ENCODE measurements around the gene NSUN3.

Gene NSUN3

DNA sequence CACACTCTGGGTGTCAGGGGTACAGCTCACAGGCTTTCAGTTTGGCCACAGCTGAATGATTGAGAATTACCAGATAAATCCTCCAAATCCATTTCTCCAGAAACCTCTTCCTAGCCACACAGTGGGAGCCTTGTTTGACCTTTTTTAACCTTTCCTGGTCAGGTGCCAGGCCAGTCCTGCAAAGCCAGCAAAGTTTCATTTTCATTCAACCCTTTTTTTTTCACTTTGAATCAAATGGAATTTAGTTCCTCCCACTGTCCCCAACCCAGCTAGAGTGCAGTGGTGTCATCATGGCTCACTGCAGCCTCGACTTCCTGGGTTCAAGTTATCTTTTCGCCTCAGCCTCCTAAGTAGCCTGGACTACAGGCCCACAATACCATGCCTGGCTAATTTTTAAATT lies 67.8 kb downstream of the NSUN3 start:
- no peak for DNase-seq (ENCODE audit: low spot score)

DNA sequence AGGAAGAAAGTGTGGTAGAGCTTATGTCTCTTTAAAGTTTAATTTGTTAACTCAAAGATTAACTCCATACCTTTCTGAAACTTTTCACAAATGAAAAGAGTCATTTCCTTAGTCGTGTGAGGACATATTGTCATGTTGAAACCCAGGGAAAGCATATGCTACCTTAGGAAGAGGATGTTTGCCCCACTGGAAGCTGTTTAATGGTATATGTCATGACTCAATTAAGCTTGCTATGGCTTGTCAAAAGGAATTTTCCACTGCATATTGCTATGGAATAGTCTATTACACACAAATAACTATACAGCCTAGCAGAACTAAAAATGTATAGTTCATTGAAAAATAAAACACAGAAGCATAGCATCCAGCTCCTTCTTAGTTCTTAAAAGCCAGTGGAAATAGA lies 69.9 kb downstream of the NSUN3 start:
- DNase-seq (ENCODE audit: low spot score), result peak; percentile 8

DNA sequence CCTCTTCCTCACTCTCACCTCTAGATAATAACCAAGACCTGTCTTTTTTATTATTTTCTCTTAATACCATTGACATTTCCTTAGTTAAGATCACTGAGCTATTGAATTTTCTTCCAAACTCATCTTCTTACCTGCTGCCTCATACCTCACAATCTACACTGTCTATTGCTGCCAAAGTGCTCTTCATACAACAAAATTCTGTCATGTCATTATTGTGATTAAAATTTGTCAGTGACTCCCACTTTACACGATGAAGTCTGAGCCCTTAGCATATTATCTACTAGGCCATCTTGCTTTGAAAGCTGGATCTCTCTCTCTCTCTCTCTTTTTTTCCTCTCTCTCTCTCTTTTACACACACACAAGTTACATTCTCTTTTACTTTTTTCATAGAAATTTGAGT lies 73.3 kb downstream of the NSUN3 start:
- no peak for DNase-seq (ENCODE audit: low spot score)

DNA sequence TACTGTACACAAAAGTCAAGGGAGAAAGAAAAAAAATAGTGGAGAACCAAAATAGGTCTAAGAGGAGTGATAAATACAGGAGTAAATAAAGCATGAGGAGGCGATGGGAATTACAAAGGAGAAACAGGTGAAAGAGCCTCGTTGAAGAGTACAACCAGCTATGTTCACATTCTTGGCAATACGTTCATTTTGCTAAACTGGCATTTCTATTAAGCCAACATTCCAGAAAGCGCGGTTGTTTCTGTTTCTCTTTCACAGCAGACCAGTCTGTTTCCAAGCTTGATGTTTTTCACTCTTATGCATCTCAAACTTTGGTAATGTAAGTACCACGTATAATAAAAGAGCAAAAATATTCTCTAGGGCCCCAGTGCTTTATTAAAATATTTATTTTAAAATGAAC lies 74.5 kb downstream of the NSUN3 start:
- DNase-seq (ENCODE audit: low spot score), result no peak

- no peak for DNase-seq (ENCODE audit: low spot score)
Measured at GRCh38 chr3:94146455-94146854, 83.6 kb downstream of the NSUN3 start.

DNA sequence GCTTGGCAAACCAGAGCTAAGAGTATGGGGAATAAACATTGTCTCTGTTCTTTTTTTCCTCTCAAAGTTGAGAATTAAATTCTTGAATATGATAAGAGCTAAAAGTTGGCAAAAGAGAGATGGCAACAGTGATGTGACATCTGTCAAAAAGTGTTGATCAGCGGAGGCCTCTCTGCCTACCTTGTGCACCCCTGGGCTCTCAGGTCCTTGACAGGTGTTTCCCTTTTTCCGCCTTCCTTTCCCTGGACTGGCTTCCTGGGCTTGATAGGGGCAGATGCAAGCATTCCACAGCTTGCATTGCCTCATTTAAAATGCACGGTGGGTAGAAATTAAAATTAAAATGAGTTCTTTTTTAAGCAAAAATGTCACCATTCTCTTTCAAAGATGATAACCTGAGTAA lies 84.2 kb downstream of the NSUN3 start:
- no peak for DNase-seq (ENCODE audit: low spot score)

GRCh38 chr3:94150113-94150512 lies 87.3 kb downstream of the NSUN3 start:
- DNase-seq (ENCODE audit: low spot score), result no peak

DNA sequence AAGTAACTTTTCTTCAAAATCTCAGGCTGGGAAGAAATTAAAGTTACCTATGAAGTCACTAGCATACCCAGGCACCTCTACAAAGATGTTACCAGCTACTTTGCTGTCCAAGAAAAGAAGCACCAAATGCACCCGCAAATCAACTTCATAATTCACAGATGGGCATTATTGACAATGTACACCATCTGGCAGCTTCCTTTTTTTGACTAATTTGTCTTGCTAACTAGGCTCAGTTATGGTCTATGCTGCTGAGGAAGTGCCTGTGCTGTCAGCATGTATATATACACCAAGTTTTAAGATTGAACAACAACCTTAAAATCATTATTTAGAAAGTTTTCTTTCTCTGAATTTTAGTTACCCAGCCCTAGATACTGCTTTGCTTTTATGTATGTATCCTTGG lies 93.8 kb downstream of the NSUN3 start:
- DNase-seq (ENCODE audit: low spot score), result no peak

DNA sequence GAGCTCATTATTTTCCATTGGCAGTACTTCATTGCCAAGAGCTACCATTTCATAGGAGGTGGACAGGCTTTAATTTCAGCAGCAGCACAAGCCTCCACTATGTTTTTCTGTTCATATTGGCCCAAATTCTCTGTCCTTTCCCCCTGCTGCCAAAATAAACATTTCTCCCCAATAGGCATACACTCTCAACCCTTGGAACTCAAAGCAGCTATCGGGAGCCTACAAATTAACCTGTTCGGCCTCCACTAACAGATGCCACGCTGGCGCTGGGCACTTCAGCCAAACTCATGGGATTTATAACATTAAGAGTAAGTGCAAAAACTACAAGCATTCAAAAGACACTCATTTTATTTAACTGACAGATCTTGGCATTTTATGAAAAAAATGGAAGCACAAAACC lies 95.7 kb downstream of the NSUN3 start:
- DNase-seq (ENCODE audit: low spot score), result no peak

DNA sequence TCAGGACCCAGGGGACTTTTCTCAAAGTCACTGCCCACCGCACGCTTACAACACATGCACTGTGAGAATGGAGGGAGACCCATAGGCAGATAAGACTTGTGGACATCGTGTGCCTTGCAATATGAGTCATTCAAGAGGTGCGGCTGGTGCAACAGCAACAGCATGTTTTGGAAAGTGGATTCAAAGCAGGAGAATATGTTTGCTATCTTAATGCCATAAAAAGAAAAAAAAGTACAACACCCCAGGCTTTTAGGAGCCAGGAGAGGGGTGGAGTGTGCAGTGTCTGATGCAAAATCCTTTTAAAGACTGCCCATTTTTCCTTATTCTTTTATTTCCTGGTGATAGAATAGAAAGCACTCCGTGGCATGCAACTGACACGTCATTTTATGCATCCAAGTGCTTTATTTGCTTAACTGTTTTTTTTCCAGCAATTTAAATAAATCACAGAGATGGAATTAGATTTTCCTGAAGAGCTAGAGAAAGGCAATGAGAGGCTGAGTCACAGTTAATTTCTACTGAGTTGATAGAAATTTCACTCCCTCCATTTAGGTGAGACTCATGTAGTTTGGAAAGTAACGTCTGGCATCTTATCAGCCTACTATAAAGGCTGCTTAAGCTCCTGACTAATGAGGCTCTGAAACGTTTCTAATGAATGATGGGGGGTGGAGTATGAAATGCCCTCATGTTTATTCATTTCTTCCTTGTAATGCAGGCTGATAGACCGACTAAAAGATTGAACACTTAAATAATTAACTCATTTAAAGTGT lies 96.4 kb downstream of the NSUN3 start:
- DNase-seq (ENCODE audit: low spot score), result no peak

- no peak for DNase-seq (ENCODE audit: low spot score)
Measured at GRCh38 chr3:94162700-94163099, 99.8 kb downstream of the NSUN3 start.

DNA sequence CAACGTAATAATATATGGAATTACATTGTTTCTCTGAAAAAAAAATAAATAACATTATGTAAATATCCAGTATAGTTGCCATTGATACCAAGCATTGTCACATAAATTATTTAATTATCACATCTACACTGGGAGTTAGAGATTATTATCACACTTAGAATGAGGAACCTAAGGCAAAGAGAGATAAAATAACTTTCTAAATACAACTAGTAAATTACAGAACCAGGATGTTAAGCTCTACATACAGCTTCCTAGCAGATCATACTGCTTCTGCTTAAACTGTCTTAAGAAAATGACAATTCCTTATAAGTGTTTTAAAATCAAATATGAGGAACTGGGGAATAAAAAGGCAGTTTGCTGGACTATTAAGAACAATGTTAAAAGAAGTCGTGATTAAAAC lies 104.5 kb downstream of the NSUN3 start:
- DNase-seq (ENCODE audit: low spot score), result no peak

DNA sequence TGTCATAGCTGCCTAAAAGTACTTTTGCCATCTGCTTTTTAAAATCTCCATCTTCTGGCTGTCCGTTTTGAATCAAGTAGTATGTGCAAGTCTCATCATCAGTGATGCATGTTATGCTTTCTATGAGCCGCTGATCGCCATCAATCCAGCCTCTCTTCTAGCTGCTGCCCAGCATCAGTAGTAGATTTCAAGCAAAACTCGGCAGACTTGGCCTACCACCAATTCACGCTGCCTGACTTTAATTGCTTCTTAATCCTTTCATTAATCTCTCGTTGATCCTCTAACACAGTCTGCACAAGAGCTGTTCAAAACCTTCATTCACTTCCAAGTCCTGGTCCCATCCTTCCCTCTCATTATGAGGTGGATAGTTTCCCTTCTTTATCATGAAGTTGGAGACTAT lies 104.9 kb downstream of the NSUN3 start:
- no peak for DNase-seq (ENCODE audit: low spot score)

DNA sequence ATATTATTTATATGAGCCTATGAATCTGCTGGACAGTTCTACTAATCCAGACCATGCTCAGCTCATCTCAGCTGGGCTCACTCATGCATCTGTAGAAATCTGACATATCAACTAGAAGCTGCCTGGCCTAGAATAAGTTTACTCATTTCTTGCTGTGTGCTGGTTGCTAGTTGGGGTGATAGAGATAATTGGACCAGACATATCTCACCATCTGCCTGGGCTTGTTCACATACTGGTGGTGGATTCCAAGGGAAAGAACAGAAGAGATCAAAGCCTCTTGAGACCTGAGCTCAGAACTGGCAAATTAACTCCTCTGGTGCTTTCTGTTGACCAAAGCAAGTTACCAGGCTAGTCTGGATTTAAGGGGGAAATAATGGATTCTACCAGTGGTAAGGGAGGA lies 109.1 kb downstream of the NSUN3 start:
- no peak for DNase-seq (ENCODE audit: low spot score)

DNA sequence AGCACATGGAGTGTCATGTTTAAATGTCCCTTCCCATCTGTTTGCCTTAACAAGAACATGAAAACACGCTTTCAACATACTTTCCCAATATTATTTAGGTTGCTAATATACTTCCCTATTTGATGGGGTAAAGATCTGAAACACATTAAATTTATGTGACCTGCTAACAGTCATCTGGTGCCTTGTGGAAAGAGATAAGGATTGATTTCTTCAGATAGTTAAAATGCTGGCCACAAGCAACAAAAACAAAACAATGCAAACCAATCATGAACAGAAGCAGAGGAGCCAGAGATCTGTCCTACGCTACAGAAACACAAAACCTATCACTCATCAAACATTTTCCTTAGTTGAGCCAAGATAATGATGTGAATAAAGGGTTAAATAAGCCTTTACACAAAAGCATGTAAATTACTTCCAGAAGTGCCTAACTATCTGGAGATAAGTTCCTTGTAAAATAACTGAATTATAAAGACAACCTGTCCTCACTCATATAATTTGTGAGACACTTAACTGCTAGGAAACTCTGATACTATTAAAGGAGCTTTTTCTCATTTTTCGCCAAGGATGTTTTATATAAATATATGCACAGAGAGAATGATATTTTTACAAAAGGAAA lies 109.9 kb downstream of the NSUN3 start:
- no peak for DNase-seq (ENCODE audit: low spot score)

GRCh38 chr3:94173673-94174434 lies 111.0 kb downstream of the NSUN3 start:
- no peak for DNase-seq (ENCODE audit: low spot score)

- no peak for DNase-seq (ENCODE audit: low spot score)
Measured at GRCh38 chr3:94175677-94176076, 112.8 kb downstream of the NSUN3 start.

- no peak for DNase-seq (ENCODE audit: low spot score)
Measured at GRCh38 chr3:94176988-94177745, 114.3 kb downstream of the NSUN3 start.
